ENCODE data around the gene RRM2.
A peak's percentile ranks its signal among the peaks of the same experiment; 100 is the strongest.
"Not testable (repeated sequence)": the region's sequence is repeated elsewhere in the genome, so short reads cannot be mapped to it uniquely, and the experiment has no call there.

RRM2 gene

GRCh38 chr2:10091182-10091888 lies 31.2 kb upstream of the RRM2 start:
- DNase-seq (ENCODE audit: low read depth) = no peak

- not testable (repeated sequence) for DNase-seq (ENCODE audit: low read depth)
These were observed 30.7 kb upstream of the RRM2 start for GRCh38 chr2:10091889-10092244.

GRCh38 chr2:10094271-10094814 lies 28.2 kb upstream of the RRM2 start:
- no peak for DNase-seq (ENCODE audit: low read depth)

GRCh38 chr2:10095175-10095574 lies 27.4 kb upstream of the RRM2 start:
- DNase-seq (ENCODE audit: low read depth) = no peak

GRCh38 chr2:10096641-10097040 lies 25.9 kb upstream of the RRM2 start:
- no peak for DNase-seq (ENCODE audit: low read depth)

- no peak for DNase-seq (ENCODE audit: low read depth)
These were observed 25.0 kb upstream of the RRM2 start for GRCh38 chr2:10097352-10098148.

GRCh38 chr2:10101491-10101890 lies 21.0 kb upstream of the RRM2 start:
- DNase-seq (ENCODE audit: low read depth) = no peak

- no peak for DNase-seq (ENCODE audit: low read depth)
These were observed 19.4 kb upstream of the RRM2 start for GRCh38 chr2:10103179-10103578.

GRCh38 chr2:10104906-10105305 lies 17.6 kb upstream of the RRM2 start:
- not testable (repeated sequence) for DNase-seq (ENCODE audit: low read depth)

GRCh38 chr2:10109311-10109710 lies 13.2 kb upstream of the RRM2 start:
- no peak for DNase-seq (ENCODE audit: low read depth)

GRCh38 chr2:10119027-10119325 lies 3.6 kb upstream of the RRM2 start:
- DNase-seq (ENCODE audit: low read depth) = no peak

GRCh38 chr2:10119601-10120157 lies 2.9 kb upstream of the RRM2 start:
- DNase-seq (ENCODE audit: low read depth) = no peak

GRCh38 chr2:10120158-10120876 lies 2.2 kb upstream of the RRM2 start:
- peak; percentile 87 for DNase-seq (ENCODE audit: low read depth)

GRCh38 chr2:10120877-10121574 lies 1.5 kb upstream of the RRM2 start:
- DNase-seq (ENCODE audit: low read depth) = no peak

GRCh38 chr2:10123281-10123680 lies 742 bp downstream of the RRM2 start:
- no peak for DNase-seq (ENCODE audit: low read depth)

GRCh38 chr2:10124538-10125045 lies 2.1 kb downstream of the RRM2 start:
- no peak for DNase-seq (ENCODE audit: low read depth)

- DNase-seq (ENCODE audit: low read depth) = no peak
These were observed 3.5 kb downstream of the RRM2 start for GRCh38 chr2:10125842-10126631.

- no peak for DNase-seq (ENCODE audit: low read depth)
These were observed 4.1 kb downstream of the RRM2 start for GRCh38 chr2:10126632-10127026.

- no peak for DNase-seq (ENCODE audit: low read depth)
These were observed 5.9 kb downstream of the RRM2 start for GRCh38 chr2:10128420-10128819.

GRCh38 chr2:10129490-10129889 lies 7.0 kb downstream of the RRM2 start:
- no peak for DNase-seq (ENCODE audit: low read depth)

- DNase-seq (ENCODE audit: low read depth) = no peak
These were observed 9.6 kb downstream of the RRM2 start for GRCh38 chr2:10132043-10132575.

Measured in stimulated activated CD8-positive, alpha-beta memory T cell treated with anti-CD3 and anti-CD28 coated beads, Interleukin-7, amount 100 ng/mL, for 24 hours (primary cell).